Activated effector memory CD4-positive, alpha-beta T cell treated with anti-CD3 and anti-CD28 coated beads, Interleukin-2, amount 50 U/mL, for 16 hours (primary cell): ENCODE results near the gene TLL2.

Experiments
- DNase-seq: peaks from one replicate; pipeline ENCODE4 v3.0.0-alpha.2; 2020

TLL2 gene

DNA sequence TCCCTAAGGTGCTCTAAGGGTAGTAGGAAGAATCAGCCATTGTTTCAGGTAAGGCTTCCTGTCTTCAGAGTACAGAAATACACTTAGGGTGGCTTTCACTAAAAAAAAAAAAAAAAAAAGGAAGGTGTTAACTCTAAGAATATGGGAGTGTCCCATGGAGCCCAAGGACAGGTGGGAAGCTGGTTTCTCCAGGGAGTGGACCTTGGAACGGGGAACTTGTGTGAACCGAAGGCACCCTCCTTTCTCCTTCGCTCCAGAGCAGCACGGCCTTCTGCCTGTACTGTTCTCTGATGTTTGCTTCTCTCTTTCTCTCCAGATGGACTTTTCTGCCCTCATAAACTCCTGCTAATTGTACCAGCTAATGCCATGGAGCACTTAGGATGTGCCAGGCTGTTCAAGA is 161.1 kb downstream of the TLL2 start:
- no peak for DNase-seq

DNA sequence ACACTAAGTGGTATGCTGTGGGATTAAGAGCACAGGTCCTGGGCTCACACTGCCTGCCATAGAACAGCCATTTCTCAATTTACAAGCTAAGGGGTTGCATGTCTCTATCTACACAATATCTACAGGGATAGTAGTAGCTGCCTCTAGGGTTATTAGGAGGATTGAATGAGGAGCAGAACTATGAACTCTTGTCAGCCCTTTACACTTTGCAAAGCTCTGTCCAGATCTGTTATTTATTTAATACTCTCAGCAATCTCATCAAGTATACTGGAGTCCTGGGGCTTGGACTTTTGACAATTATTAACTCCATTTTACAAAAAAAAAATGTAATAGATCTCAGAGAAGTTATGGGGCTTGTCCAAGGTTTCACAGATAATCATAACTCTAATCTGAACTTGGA is 161.7 kb downstream of the TLL2 start:
- DNase-seq, result no peak

DNA sequence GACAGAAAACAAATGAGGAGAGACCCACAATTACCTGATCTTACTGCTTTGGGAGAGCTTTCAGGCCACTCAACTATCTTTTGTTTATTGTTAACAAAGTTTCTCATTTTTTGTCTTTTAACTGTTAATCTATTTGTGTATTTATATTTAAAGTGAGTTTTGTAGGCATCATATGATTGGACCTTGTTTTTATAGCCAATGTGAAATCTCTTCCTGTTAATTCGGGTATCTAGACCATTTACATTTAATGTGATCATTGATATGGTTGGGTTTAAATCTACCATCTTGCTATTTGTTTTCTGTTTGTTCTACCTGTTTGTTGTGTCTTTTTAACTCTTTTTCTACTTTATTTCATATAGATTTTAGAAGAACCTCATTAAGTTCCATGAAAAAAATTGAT is 167.4 kb downstream of the TLL2 start:
- DNase-seq, result no peak

DNA sequence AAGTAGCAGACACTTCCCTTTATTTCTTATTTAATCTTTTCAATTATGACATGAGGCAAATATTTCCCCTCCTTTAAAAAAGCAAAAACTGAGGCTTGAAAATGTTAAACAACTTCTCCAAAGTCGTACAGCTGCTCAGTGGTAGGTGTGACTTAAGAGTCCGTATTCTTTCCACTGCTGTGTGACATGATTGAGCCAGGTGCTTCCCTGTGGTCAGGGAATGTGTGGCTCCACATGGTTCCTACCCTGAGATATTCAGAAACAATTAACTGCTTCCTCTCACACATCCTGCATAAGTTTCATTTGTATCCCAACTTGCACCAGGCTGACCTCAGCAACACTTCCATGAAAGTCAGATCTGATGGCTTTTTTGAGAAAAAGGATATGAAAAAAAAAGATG is 168.5 kb downstream of the TLL2 start:
- no peak for DNase-seq

DNA sequence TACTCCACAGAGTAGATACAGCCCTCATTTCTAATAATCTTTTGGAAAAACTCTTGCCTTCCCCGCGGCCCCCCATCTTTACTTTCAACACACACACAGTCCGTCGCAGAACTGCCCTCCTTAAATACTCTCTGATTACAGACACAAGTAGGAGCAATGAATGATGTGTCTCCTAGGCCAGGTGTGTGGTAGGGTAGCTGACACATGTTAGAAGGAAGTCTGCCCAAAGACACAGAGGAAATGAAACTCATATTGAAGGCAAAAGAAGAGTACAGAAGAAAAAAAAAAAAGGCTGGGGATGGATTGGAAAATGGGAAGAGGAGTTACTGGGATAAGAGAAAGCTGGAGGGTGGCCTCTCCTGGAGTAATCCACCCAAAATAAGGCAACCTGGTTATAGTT is 169.5 kb downstream of the TLL2 start:
- no peak for DNase-seq

DNA sequence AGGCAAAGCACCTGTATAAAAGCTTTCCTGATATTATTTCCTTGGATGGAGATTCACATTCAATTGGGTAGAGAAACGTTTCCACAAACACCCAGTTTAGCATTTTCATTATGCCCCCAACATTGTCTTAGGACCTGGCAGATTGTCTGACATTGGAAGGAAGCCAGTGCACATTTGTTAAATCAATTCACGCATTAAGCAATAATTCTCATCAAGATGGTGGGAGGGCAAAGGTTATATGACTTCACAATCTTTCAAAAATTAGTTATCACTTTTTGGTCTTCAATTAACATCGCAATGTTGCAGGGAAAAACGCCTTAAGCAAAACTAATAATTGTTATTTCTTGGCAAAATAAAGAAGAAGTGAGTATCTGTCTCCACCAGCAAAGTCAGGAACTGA is 171.3 kb downstream of the TLL2 start:
- DNase-seq, result no peak

DNA sequence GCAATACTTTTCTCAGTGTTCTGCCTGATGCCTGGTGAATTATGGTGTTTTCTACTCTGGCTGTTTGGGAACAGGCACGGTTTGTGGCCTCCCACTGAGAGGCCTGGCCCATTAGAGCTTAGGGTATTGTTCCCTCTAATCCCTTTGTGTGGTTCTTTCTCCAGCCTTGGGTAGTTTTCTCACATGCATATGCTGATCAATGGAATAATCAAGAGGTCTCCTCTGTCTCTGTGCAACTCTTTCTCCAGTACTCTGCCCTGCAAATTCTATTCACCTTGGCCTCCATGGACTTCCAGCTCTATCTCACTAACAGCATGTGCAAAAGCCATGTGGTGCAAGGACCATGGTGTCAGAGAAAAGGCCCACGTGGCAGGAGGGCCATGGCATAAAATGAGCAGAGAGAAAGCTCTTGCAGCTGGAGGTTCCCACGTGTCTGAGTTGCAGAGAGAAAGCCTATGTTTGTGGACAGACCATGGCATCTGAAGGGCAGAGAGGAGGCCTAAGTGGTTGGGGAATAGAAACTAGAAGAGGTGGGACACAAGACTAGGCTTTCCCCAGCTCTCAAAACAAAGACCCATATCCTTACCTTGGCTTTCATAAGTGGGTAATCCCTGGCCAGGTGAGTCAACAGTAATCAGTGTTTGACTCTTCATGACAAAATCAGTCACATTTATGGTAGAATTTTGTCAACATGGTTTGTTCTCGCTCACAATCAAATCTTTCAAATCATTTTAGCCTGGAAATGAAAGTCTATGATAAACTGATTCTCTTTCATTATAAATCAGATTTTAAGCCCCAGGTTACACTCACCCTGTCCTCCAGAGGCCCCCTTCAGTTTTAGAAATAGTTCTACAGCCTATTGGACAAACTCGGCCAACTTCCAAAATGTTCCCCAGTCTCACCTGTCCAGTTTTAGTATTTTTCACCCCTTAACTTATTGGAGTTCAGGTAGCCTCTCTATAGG is 172.2 kb downstream of the TLL2 start:
- DNase-seq, result no peak

DNA sequence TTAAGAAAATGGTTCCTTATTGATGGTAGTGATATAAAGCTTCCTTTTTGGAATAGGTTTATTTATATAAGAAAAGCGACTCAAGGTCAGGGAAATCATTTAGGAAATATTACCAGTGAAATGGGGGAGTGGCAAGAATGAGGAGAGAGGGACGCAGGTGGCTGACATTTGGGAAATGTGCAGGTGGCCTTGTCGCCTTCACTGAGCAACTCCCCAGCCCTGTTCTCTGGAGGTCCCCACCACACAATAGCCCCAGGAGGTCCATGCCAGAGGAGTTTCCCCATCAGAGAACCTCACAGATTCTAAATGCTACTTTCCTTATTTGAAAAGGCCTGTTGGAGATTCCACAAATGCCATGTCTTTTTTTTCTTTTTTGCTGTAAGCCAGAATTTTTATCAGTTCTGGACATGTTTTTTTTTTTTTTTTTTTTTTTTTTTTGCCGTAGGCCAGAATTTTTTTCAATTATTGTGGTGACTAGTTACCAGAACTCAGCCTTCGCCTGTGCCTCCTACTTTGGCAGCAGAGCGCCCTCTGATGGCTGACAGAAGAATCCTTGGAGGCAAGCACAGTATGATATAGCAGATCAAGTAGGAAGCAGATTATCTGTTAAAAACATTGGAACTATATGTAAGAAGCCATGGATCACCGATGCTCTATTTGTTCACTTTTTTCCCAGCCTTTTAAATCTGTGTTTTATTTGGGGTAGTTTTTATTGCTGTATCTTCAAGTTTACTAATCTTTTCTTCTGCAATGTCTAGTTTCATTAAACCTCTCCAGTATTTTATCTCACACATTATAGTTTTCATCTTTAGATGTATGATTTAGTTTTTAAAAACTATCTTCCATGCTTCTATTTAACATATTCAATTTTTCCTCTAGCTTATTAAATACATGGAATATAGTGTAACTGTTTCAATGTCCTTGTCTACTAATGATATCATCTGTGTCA is 173.5 kb downstream of the TLL2 start:
- DNase-seq, result peak; percentile 79

DNA sequence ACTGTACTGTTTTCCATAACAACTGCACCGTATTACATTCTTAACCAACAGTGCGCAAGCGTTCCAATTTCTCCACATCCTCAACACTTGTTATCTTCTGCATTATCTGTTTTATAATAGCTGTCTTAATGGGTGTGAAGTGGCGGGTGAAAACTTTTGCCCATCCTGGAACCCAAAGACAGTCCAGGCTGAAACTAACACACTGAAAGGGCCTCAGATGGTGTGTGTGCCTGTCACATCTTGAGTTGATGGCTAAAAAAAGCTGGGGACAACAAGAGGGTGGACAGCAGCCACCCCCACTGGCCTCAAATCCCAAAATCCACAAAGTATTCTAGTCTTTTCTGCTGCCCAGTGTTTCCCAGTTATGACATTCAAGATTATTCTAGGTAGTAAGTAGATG is 174.3 kb downstream of the TLL2 start:
- DNase-seq, result no peak

DNA sequence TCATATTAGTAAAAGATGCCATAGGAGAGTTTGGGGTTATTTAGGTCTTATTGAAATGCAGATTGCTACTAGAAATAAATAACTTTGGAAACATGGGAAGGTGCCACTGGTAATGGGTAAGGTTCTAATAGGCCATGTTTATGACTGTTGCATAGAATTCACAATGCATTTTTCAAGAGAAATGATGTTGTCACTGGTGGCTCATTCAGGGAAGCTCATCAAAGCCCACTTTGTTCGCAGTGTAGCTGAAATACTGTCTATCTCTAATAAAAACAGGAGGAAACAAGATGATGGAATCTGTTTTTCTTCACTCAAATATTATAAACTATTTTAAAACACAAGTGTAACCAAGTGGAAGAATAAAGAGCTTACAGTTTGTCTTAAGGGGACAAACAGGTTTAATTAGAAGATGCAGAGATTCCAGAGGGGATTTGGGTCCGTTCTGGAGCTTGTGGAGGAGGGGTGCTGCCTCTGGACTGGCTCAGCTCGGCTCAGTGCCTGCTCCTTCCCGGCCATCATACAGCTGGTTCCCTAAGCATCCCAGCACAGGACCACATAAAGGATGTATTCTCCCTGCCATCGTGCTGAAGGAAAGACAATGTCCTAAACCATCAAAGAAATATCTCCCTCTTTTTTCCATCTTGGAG is 175.3 kb downstream of the TLL2 start:
- DNase-seq, result no peak

DNA sequence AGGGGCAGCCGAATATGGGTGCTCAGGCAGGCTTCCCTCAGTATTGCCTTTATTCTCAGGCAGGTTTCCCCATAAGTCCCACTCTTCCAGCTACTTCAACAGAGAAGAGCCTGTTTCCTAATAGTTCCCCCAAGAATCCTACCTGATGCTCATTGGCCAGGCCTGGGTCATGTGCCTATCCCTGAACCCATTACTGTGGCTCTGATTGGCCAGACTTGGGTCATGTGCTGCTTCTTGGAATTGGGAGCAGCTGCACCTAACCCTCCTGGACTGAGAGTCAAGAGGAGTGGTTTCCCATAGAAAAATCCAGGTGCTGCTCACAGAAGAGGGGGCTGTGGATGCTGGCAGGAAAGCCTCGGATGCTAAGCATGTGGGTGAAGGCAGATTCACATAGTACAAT is 176.6 kb downstream of the TLL2 start:
- no peak for DNase-seq

DNA sequence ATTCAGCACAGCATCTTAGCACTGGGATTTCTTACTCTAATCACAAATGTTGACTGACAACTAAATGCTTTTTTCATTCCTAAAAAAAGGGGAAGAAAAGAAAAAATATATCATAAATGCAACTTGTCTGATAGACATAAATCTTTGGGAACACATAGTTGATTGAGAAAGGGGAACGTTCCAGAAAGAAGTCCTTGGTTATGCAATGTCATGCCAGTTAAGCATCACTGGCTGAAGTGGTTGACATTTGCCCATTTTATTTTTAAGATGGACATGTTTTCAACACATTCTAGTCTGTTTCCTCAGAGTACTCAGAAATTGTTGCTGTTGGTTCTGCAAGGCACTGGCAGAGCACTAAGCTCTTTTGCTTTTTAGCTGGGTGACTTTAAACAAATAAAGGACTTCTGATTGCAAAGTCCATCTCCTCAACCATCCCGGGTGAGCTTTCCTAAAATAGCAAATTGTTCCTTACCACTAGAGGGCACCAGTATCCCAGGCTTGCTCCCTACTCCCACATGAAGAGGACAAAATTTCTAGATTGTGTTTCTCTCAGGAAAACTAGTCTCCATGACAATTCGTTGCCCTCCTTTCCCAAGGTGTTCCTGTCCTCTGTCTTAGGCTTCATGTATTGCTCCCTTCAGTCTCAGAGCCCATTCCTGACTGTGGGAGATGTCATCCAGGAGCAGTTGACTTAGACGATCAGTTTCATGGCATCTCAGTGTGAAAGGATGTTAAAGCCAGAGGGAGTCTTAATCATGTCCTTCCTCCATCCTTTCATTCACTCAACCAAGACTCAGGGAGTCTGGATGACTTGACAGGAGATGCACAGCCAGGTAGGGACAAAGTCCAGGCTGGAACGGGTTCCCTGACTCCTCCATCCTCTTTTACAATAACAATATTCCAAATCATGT is 178.9 kb downstream of the TLL2 start:
- no peak for DNase-seq

DNA sequence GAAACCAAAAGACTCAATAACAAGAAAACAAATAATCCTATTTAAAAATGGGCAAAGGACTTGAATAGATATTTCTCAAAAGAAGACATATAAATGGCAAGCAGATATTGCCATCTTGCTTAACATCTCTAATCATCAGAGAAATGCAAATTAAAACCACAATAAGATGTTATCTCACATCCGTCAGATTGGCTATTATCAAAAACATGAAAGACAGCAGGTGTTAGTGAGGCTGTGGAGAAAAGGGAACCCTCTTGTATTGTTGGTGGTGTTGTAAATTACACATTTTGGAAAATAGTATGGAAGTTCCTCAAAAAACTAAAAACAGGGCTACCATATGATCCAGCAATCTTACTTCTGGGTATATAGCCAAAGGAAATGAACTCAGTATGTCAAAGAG is 180.6 kb downstream of the TLL2 start:
- DNase-seq, result no peak

DNA sequence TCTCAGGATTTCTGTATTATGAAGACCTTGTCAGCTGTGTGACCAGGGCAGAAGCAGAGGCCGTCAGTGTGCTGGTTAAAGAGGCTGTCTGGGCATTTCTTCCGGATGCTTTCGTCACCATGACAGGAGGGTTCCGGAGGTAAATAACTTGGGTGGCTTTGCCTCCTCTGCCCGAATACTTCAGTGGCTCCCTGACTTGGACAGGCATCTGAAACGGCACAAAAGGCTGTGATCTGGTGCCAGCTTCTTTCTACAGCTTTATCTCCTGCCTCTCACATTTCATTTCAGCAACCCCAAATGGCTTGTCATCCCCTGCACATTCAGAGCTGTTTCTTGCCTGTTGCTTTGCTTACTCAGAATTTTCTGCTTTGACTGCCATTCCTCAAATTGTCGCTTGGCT is 186.3 kb downstream of the TLL2 start:
- no peak for DNase-seq

DNA sequence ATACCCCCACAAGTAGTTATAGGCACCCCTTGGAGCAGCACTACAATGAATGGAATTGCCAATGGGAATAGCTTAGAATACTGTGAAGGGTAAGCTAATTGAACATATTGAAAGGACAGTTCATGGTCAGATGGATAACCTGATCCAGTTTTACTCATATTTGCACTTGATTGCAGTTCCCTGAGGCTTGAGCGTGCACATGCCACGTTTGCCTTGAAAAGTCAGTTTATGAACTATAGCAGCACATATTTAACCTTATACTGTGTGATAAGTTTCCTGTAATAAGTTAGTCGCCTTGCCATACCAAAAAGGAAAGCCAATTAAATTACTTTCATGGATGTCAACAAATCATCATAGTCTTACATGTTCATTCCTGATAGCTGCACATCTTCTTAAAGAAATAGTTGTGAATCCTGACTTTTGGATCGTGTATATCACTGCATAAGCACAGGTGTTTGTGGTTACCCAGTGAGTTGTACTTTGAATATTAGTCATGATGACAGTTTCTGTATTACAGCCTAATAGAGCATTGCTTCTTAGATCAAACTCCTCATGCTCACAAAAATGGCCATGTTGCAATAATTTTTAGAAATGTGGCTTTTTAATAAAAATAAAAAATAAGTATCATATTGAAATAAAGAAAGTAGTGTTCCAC is 187.9 kb downstream of the TLL2 start:
- no peak for DNase-seq

DNA sequence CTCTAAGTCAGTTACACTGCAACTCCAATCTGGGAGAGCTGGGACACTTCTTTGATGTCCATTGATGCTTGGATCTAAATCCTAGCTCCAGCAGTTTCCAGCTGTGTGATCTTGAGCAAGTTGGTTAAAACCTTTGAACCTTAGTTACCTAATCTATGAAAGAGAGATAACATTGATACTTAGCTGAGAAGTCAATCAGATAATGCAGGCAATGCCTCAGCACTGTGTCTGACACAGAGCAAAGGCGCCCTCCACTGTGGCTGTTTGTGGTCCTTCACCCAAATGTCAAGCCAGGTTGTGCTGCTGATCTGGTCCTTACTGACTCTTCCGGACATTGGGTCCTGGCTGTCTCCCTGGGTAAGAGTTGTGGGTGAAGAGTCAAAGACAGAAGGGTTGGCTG is 189.3 kb downstream of the TLL2 start:
- no peak for DNase-seq

DNA sequence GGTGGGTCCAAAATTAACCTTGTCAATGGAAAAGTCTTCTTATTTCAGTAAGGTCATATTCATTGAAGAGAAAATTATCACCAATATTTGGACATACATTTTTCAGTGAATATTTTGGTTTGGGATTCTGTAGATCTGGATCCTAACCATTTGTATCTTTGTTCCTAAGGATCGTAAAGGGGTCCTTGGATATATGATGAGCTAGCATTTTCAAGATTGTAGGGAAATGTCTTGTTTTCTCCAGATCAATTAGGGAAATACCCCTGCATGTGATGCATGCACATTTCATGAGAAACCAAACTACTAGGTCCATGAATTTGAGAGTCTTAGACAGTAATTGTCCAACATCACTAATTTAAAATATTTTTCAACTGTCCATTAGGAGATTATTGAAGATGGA is 191.5 kb downstream of the TLL2 start:
- DNase-seq, result no peak

DNA sequence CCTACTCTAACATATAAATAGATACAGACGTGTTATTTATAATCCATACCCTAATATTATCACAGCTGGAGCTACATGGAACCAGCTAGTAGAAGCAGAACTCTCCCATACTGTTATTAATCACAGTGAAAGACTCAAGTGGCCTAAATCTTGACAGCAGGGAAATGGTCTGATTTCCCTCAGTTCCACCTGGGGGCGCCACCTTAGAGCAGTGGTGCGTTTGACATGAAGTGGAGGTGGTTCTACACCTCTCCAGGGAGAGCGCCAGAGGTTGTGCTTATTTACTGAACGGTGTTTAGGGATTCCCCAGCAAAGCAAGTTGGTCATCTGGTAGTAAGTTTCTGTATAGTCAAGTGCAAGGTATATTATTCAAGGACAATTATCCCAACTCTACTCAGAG is 191.9 kb downstream of the TLL2 start:
- DNase-seq, result no peak

DNA sequence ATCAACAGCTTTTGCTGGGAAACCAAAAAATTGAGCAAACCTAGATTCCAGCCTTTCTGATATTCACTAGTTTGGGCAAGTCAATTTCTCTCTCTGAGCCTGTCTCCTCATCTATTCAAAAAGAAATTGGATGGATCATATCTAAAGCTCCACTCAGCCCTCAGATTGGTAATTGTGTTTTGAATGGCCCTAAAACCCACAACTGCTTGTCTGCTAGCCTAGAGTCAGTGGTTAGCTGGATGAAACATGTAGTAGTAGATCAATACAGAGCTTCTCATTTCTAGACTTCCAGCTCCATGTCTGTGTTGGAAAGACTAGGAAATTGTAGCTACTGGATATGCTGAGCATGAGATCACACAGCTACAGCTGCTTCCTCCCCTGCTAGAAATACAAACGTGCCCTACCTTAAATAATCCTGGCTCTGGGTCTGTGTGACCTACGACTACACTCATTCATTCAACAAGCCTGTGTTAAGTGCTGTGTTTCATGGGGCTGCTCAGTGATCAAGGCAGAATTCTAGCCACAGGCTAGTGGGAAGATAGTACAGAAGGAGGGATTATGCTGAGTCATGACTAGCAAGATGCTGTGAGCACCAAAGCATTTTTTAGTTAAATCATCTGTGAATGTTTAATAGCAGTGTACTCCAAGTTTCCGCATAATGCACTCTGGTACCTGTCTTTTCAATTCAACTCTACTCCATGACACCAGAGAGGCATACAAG is 193.8 kb downstream of the TLL2 start:
- no peak for DNase-seq

DNA sequence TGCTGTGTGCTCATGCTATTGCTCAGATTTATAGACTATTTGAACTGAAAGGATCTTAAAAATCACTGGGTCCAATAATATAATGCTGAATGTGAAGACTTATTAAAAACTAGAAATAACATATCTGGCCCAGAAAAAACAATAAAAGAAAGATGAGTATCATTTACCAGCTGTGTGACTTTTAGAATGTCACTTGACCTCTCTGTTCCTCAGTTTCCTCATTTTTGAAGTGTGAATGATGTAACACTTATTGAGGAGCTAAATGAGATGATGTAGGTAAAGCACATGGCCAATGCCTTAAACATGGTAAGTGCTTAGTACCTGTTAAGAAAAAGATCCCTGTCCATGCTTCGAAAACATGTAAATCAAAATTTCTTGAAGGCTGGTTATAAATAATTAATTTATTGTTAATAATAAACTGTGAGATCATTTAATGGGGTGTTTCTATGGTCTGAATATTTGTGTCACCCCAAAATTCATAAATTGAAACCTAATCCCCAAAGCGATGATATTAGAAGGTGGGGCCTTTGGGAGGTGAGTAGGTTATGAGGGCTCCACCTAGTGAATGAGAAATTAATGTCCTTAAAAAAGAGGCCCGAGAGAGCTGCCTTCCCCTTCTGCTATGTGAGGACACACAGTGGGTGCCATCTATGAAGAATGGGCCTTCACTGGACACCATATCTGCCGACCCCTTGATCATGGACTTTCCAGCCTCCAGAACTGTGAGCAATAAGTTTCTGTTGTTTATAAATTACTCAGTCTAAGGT is 196.5 kb downstream of the TLL2 start:
- no peak for DNase-seq
